Mesenchymal stem cell (in vitro differentiated cells and primary cell): ENCODE results near the gene CALHM5.

ENCODE experiments used
- DNase-seq: peaks from one replicate; pipeline ENCODE4 v3.0.0-alpha.2; 2013
- H2AFZ ChIP-seq: one replicate; pipeline ENCODE4 v1.6.1; 2013; ENCODE audit warnings: low read depth, mild to moderate bottlenecking, control low read depth, inconsistent platforms, low read length, moderate library complexity
- H2AK5ac ChIP-seq: 2 replicates; pipeline ENCODE4 v1.6.1; 2013; ENCODE audit warnings: low read length, moderate library complexity, mild to moderate bottlenecking, inconsistent platforms; ENCODE audit not compliant: severe bottlenecking
- H2BK120ac ChIP-seq: one replicate; pipeline ENCODE4 v1.6.1; 2013; ENCODE audit warnings: low read depth, mild to moderate bottlenecking, inconsistent platforms, low read length, moderate library complexity
- H2BK12ac ChIP-seq, 2 experiments: one replicate each; pipeline ENCODE4 v1.6.1; 2013; ENCODE audit warnings: inconsistent platforms in 2 of 2, low read length in 2 of 2, mild to moderate bottlenecking in 2 of 2, moderate library complexity in 2 of 2, control low read depth in 1 of 2
- H2BK15ac ChIP-seq: one replicate; pipeline ENCODE4 v1.6.1; 2013; ENCODE audit warnings: mild to moderate bottlenecking, low read depth, inconsistent platforms; ENCODE audit not compliant: poor library complexity, severe bottlenecking
- H2BK5ac ChIP-seq: 2 replicates; pipeline ENCODE4 v1.6.1; 2013; ENCODE audit warnings: low read depth, mild to moderate bottlenecking, low read length, control low read depth, inconsistent platforms; ENCODE audit not compliant: poor library complexity, severe bottlenecking
- H3K14ac ChIP-seq, 2 experiments: one replicate each; pipeline ENCODE4 v1.6.1; 2013; ENCODE audit warnings: inconsistent platforms in 2 of 2, low read length in 2 of 2, control low read depth in 1 of 2, mild to moderate bottlenecking in 1 of 2, moderate library complexity in 1 of 2
- H3K18ac ChIP-seq, 2 experiments: one replicate each; pipeline ENCODE4 v1.6.1; 2013; ENCODE audit warnings: inconsistent platforms in 2 of 2, low read length in 2 of 2, control low read depth in 1 of 2, low read depth in 1 of 2, mild to moderate bottlenecking in 1 of 2
- H3K23ac ChIP-seq, 2 experiments: one replicate each; pipeline ENCODE4 v1.6.1; 2013; ENCODE audit warnings: inconsistent platforms in 2 of 2, low read length in 2 of 2, mild to moderate bottlenecking in 2 of 2, moderate library complexity in 2 of 2, control low read depth in 1 of 2
- H3K27ac ChIP-seq: 2 replicates; pipeline ENCODE4 v1.5.1; 2013; ENCODE audit warnings: mild to moderate bottlenecking, moderate library complexity, low read length, control low read depth, inconsistent platforms; ENCODE audit not compliant: poor library complexity, severe bottlenecking
- H3K27me3 ChIP-seq, 2 experiments: 2 replicates each; pipeline versions ENCODE4 v1.6.1 to v1.7.0; 2013; ENCODE audit warnings: low read length in 2 of 2, mild to moderate bottlenecking in 2 of 2, moderate library complexity in 2 of 2, control low read depth in 1 of 2, inconsistent platforms in 1 of 2; ENCODE audit not compliant: control insufficient read depth in 1 of 2, insufficient read depth in 1 of 2
- H3K36me3 ChIP-seq, 2 experiments: 2 replicates each; pipeline versions ENCODE4 v1.6.1 to v1.7.0; 2013; ENCODE audit warnings: low read length in 2 of 2, control low read depth in 1 of 2, inconsistent platforms in 1 of 2, low read depth in 1 of 2, mild to moderate bottlenecking in 1 of 2; ENCODE audit not compliant: insufficient read depth in 2 of 2, control insufficient read depth in 1 of 2
- H3K4ac ChIP-seq, 2 experiments: one replicate each; pipeline ENCODE4 v1.6.1; 2013; ENCODE audit warnings: inconsistent platforms in 2 of 2, low read length in 2 of 2, mild to moderate bottlenecking in 2 of 2, moderate library complexity in 2 of 2, control low read depth in 1 of 2, low read depth in 1 of 2
- H3K4me1 ChIP-seq: 2 replicates; pipeline ENCODE4 v1.6.1; 2013; ENCODE audit warnings: low read depth, low read length, control low read depth; ENCODE audit not compliant: control insufficient read depth, insufficient read depth
- H3K4me2 ChIP-seq: 2 replicates; pipeline ENCODE4 v1.6.1; 2013; ENCODE audit warnings: low read length, mild to moderate bottlenecking, inconsistent platforms; ENCODE audit not compliant: poor library complexity, severe bottlenecking
- H3K4me3 ChIP-seq, 2 experiments: 2 replicates each; pipeline versions ENCODE4 v1.5.1 to v1.7.0; 2013; ENCODE audit warnings: low read length in 2 of 2, mild to moderate bottlenecking in 2 of 2, control low read depth in 1 of 2, low read depth in 1 of 2; ENCODE audit not compliant: insufficient read depth in 1 of 2
- H3K79me1 ChIP-seq: replicated peaks from 2 replicates; pipeline ENCODE4 v1.6.1; 2013; ENCODE audit warnings: mild to moderate bottlenecking, control low read depth, low read length, inconsistent platforms; ENCODE audit not compliant: poor library complexity, severe bottlenecking
- H3K9ac ChIP-seq: 2 replicates; pipeline ENCODE4 v1.7.0; 2013; ENCODE audit warnings: mild to moderate bottlenecking, low read length, moderate library complexity
- H3K9me3 ChIP-seq: 2 replicates; pipeline ENCODE4 v1.7.0; 2013; ENCODE audit warnings: mild to moderate bottlenecking, low read length; ENCODE audit not compliant: control insufficient read depth
- H4K8ac ChIP-seq: one replicate; pipeline ENCODE4 v1.6.1; 2013; ENCODE audit warnings: inconsistent platforms, mild to moderate bottlenecking, low read length, moderate library complexity
- H4K91ac ChIP-seq: one replicate; pipeline ENCODE4 v1.6.1; 2013; ENCODE audit warnings: mild to moderate bottlenecking, low read length, inconsistent platforms
- WGBS: methylation state at CpG from one replicate; pipeline ENCODE4 v1.1.7; 2013; ENCODE audit warnings: mixed read lengths; 5-methylcytosine and 5-hydroxymethylcytosine counted together

CALHM5 gene

DNA sequence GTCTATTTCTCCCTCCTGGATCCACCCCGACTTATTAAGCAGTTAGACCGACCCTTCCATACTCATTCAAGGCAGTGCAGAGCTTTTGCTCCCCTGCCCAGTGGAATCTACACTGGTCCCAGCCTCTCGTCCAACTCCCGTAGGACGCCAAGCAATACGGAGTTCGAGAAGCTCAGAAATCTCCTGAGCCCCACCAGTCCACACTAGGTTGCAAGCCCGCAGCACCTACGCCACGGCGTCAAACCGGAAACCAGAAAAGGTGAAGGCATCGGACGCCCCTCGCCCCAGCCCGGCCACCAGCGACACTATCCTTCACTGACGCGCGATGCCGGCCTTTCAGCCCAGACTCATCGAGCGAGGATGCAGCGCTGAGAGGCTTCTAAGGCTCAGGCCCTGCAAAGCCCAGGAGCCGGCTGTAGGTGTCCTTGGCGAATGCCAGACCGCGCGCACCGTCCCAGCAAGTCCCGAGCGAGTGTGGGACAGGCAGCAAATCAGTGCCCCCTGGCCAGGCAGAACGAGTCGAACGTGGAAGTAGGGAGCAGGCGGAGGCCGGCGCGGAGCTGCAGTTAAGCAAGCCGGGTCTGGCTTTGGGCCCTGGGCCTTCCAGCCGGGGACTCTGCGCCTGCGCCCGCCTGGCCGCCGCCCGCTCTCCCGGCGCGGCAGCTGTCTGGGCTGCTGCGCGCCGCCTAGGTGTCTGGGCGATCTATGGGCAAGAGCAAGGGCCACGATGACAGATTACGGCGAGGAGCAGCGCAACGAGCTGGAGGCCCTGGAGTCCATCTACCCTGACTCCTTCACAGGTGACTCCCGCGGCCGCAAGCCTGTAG is 59.6 kb downstream of the CALHM5 start, which contains the start of gene RWDD1:
RWDD1 (plus strand) TSS at position 649 of the 827 bp plus-strand sequence; CDS start at position 728, 79 bp downstream.
- H2AFZ ChIP-seq, result peak within 1 kb of the TSS; percentile 87
- H2BK5ac ChIP-seq, result peak within 1 kb of the TSS; percentile 31
- H4K8ac ChIP-seq, result peak within 1 kb of the TSS; percentile 67
- peaks cover 6 to 19% of the 10 kb centered on the region in 2 experiments for H3K36me3 ChIP-seq
- peaks cover 9% of the 10 kb centered on the region for H3K79me1 ChIP-seq
- no peak within 1 kb of the TSS for H2BK12ac ChIP-seq
- peak within 1 kb of the TSS; percentile 89 for H3K27ac ChIP-seq
- no peaks in the 10 kb centered on the region for H3K9me3 ChIP-seq
- H3K14ac ChIP-seq, result peak within 1 kb of the TSS in 1 of 2 experiments; percentile 93
- H2BK15ac ChIP-seq, result no peak within 1 kb of the TSS
- no peaks in the 10 kb centered on the region for H3K4me1 ChIP-seq
- H3K4ac ChIP-seq, result peak within 1 kb of the TSS in 1 of 2 experiments; percentile 96
- under 1% methylated on average over 51 of the region's 62 CpGs for WGBS
- peak within 1 kb of the TSS; percentile 1 for H4K91ac ChIP-seq
- H3K23ac ChIP-seq, result peak within 1 kb of the TSS in 1 of 2 experiments; percentile 15
- peak within 1 kb of the TSS; percentile 65 to 90 for H3K18ac ChIP-seq
- H2AK5ac ChIP-seq, result no peak within 1 kb of the TSS
- H3K27me3 ChIP-seq, result no peaks in the 10 kb centered on the region
- peak; percentile 100 for DNase-seq
- peak within 1 kb of the TSS; percentile 71 for H3K4me2 ChIP-seq
- H3K4me3 ChIP-seq, result peak within 1 kb of the TSS; percentile 90 to 93
- peak within 1 kb of the TSS; percentile 96 for H3K9ac ChIP-seq
- no peak within 1 kb of the TSS for H2BK120ac ChIP-seq

DNA sequence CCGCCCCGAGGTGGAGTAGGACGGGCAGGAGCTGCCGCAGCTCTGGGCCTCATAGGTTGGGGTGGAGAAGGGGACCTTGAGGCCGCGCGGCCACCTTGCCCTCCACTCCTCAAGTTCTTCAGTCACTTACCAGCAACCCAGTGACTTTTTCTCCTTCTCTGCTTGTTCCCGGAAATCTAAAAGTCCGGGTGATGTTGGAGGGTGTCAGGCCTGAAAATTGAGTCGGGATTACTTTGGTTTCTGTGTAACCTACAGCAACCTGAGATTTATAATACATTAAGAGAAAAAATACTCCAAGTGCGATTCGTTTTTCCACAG is 60.2 kb downstream of the CALHM5 start:
- Histone ChIP-seq H3K9ac (peak overlapping the region; percentile 96), H3K4me3 (peak overlapping the region; percentile 75 to 93), H2BK5ac (peak overlapping the region; percentile 31), H3K14ac (peak overlapping the region in 1 of 2 experiments; percentile 18), H2AFZ (peak overlapping the region; percentile 76), H4K91ac (peak overlapping the region; percentile 1), H3K27me3 (no peaks in the 10 kb centered on the region), H3K36me3 (peaks cover 6 to 24% of the 10 kb centered on the region in 2 experiments), H4K8ac (peak overlapping the region; percentile 2), H3K4me2 (peak overlapping the region; percentile 64), H2BK12ac (no peak overlapping the region), H3K23ac (peak overlapping the region in 1 of 2 experiments; percentile 15), H2BK120ac (no peak overlapping the region), H2BK15ac (no peak overlapping the region), H3K4me1 (no peaks in the 10 kb centered on the region), H3K18ac (peak overlapping the region; percentile 3 to 90), H3K9me3 (no peaks in the 10 kb centered on the region), H3K27ac (peak overlapping the region; percentile 70), H3K4ac (peak overlapping the region in 1 of 2 experiments; percentile 96), H3K79me1 (peaks cover 12% of the 10 kb centered on the region), H2AK5ac (no peak overlapping the region)
- no peak for DNase-seq
- 0% methylated on average over 6 of the region's 12 CpGs for whole genome bisulfite sequencing

DNA sequence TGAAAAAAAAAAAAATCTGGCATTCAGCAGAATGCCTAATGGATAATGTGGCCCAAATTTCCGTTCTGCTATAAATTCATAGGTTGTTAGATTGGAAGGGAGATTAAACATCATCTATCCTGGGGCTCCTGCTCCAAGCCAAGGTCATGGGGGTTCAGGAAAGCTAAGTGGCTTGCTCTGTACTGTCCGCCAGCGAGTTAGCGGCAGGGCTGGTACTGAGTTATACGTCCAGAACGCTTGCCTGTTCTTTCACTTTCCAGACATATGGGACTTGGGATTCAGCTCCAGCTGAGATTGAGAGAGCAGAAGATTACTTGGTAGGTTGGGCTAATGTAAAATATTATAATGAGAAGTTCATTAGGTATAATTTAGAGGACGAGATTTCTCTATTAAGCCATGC is 60.7 kb downstream of the CALHM5 start:
- no peak overlapping the region for H3K23ac ChIP-seq
- H3K27ac ChIP-seq, result peak overlapping the region; percentile 1
- no peaks in the 10 kb centered on the region for H3K27me3 ChIP-seq
- peaks cover 6 to 29% of the 10 kb centered on the region in 2 experiments for H3K36me3 ChIP-seq
- H2AFZ ChIP-seq, result no peak overlapping the region
- no peak overlapping the region for H3K14ac ChIP-seq
- no peak overlapping the region for H2AK5ac ChIP-seq
- H3K4me1 ChIP-seq, result no peaks in the 10 kb centered on the region
- no peak overlapping the region for H2BK120ac ChIP-seq
- H4K91ac ChIP-seq, result no peak overlapping the region
- peak; percentile 72 for DNase-seq
- H4K8ac ChIP-seq, result no peak overlapping the region
- peaks cover 12% of the 10 kb centered on the region for H3K79me1 ChIP-seq
- H3K9ac ChIP-seq, result peak overlapping the region; percentile 96
- H2BK15ac ChIP-seq, result no peak overlapping the region
- 1% methylated on average over 6 of the region's 7 CpGs for WGBS
- no peak overlapping the region for H2BK12ac ChIP-seq
- H3K4me2 ChIP-seq, result peak overlapping the region; percentile 64
- H2BK5ac ChIP-seq, result no peak overlapping the region
- peak overlapping the region; percentile 57 to 93 for H3K4me3 ChIP-seq
- no peak overlapping the region for H3K18ac ChIP-seq
- H3K4ac ChIP-seq, result no peak overlapping the region
- no peaks in the 10 kb centered on the region for H3K9me3 ChIP-seq
